ENCODE measurements around the gene NUBPL.
"Not testable (repeated sequence)": the region's sequence is repeated elsewhere in the genome, so short reads cannot be mapped to it uniquely, and the experiment has no call there.

Gene NUBPL

DNA sequence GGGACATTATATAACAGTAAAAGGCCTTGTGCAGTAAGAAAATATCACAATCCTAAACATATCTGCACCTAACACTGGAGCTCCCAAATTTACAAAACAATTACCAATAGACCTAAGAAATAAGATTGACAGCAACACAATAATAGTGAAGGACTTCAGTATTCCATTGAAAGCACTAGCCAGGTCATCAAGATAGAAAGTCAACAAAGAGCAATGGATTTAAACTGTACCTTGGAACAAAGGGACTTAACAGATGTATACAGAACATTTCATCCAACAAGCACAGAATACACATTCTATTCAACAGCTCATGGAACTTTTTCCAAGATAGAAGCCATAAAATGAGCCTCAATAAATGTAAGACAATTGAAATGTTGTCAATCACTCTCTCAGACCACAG lies 306.4 kb downstream of the NUBPL start:
- Histone ChIP-seq H3K4me1 (ENCODE audit: control insufficient read depth in 1 of 2, insufficient read depth in 2 of 2, low read length in 2 of 2) (no peaks in the 10 kb centered on the region), H3K79me2 (ENCODE audit: control insufficient read depth, insufficient read depth, low read length, poor library complexity) (no peaks in the 10 kb centered on the region), H3K14ac (ENCODE audit: low read length) (no peak overlapping the region), H2BK120ac (ENCODE audit: insufficient read depth, low read length, poor library complexity) (no peak overlapping the region), H3K4me3 (ENCODE audit: low read depth, low read length) (no peak overlapping the region), H2AK5ac (ENCODE audit: low read length) (no peak overlapping the region), H3K27me3 (ENCODE audit: insufficient read depth, low read length) (no peaks in the 10 kb centered on the region), H3K4ac (ENCODE audit: low read depth, low read length) (no peak overlapping the region), H4K12ac (ENCODE audit: low read depth, low read length) (no peak overlapping the region), H3K4me2 (ENCODE audit: low read length) (no peak overlapping the region), H3K27ac (ENCODE audit: low read depth, low read length) (no peak overlapping the region), H2BK12ac (ENCODE audit: low read length) (no peak overlapping the region), H3K36me3 (ENCODE audit: control insufficient read depth in 1 of 2, insufficient read depth in 2 of 2, low read length in 2 of 2) (no peaks in the 10 kb centered on the region), H3K23ac (ENCODE audit: low read length) (no peak overlapping the region), H4K8ac (ENCODE audit: low read depth, low read length) (no peak overlapping the region), H2BK5ac (ENCODE audit: low read depth, low read length, poor library complexity) (no peak overlapping the region), H3K9ac (ENCODE audit: low read length) (no peak overlapping the region), H3K9me3 (ENCODE audit: insufficient read depth, low read depth, low read length) (peaks cover 2% of the 10 kb centered on the region), H2AFZ (ENCODE audit: insufficient read depth, low read length, poor library complexity) (no peak overlapping the region), H3K18ac (ENCODE audit: low read length) (no peak overlapping the region), H4K91ac (ENCODE audit: low read depth, low read length) (no peak overlapping the region), H3K79me1 (ENCODE audit: low read length) (no peaks in the 10 kb centered on the region)
- no peak for DNase-seq

DNA sequence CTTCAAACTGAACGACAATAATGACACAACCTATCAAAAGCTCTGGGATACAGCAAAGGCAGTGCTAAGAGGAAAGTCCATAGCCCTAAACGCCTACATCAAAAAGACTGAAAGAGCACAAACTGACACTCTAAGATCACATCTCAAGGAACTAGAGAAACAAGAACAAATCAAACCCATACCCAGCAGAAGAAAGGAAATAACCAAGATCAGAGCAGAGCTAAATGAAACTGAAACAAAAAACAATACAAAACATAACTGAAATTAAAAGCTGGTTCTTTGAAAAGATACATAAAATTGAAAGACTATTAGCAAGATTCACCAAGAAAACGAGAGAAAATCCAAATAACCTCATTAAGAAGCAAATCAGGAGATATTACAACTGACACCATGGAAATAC lies 306.9 kb downstream of the NUBPL start:
- not testable (repeated sequence) for H2AK5ac ChIP-seq (ENCODE audit: low read length); DNase-seq; H2AFZ ChIP-seq (ENCODE audit: insufficient read depth, low read length, poor library complexity); H2BK120ac ChIP-seq (ENCODE audit: insufficient read depth, low read length, poor library complexity); H4K8ac ChIP-seq (ENCODE audit: low read depth, low read length); H2BK12ac ChIP-seq (ENCODE audit: low read length); H3K27me3 ChIP-seq (ENCODE audit: insufficient read depth, low read length); H4K12ac ChIP-seq (ENCODE audit: low read depth, low read length); H3K36me3 ChIP-seq (ENCODE audit: control insufficient read depth in 1 of 2, insufficient read depth in 2 of 2, low read length in 2 of 2); H3K18ac ChIP-seq (ENCODE audit: low read length); H3K4me3 ChIP-seq (ENCODE audit: low read depth, low read length); H3K9me3 ChIP-seq (ENCODE audit: insufficient read depth, low read depth, low read length); H3K4me1 ChIP-seq (ENCODE audit: control insufficient read depth in 1 of 2, insufficient read depth in 2 of 2, low read length in 2 of 2); H3K4ac ChIP-seq (ENCODE audit: low read depth, low read length); H3K23ac ChIP-seq (ENCODE audit: low read length); H3K79me2 ChIP-seq (ENCODE audit: control insufficient read depth, insufficient read depth, low read length, poor library complexity); H3K9ac ChIP-seq (ENCODE audit: low read length); H3K4me2 ChIP-seq (ENCODE audit: low read length); H3K14ac ChIP-seq (ENCODE audit: low read length); H2BK5ac ChIP-seq (ENCODE audit: low read depth, low read length, poor library complexity); H3K27ac ChIP-seq (ENCODE audit: low read depth, low read length); H4K91ac ChIP-seq (ENCODE audit: low read depth, low read length); H3K79me1 ChIP-seq (ENCODE audit: low read length)
- no CpG with 5 or more reads among the region's 3 CpGs for WGBS (ENCODE audit: extremely low coverage, insufficient coverage, insufficient read length)

DNA sequence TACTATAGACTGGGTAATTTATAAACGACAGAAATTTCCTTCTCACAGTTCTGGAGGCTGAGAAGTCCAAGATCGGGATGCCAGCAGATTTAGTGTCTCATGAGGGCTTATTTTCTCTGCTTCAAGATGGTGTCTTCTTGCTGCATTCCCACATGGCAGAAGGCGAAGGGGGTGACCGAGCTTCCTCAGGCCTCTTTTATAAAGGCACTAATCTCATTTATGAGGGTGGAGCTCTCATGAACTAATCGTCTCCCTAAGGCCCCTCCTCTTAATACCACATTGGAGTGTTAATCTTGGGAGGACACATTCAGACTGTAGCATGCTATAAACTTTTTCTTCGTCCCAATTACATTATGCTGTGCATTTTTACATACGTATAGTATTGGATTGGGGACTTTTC lies 315.5 kb downstream of the NUBPL start:
- H3K14ac ChIP-seq (ENCODE audit: low read length), result no peak overlapping the region
- no peak overlapping the region for H2AFZ ChIP-seq (ENCODE audit: insufficient read depth, low read length, poor library complexity)
- no peaks in the 10 kb centered on the region for H3K27me3 ChIP-seq (ENCODE audit: insufficient read depth, low read length)
- no peaks in the 10 kb centered on the region for H3K36me3 ChIP-seq (ENCODE audit: control insufficient read depth in 1 of 2, insufficient read depth in 2 of 2, low read length in 2 of 2)
- H2AK5ac ChIP-seq (ENCODE audit: low read length), result no peak overlapping the region
- no CpG with 5 or more reads among the region's 7 CpGs for WGBS (ENCODE audit: extremely low coverage, insufficient coverage, insufficient read length)
- no peak overlapping the region for H4K12ac ChIP-seq (ENCODE audit: low read depth, low read length)
- H3K9me3 ChIP-seq (ENCODE audit: insufficient read depth, low read depth, low read length), result no peaks in the 10 kb centered on the region
- no peak overlapping the region for H3K4me2 ChIP-seq (ENCODE audit: low read length)
- no peak overlapping the region for H3K4ac ChIP-seq (ENCODE audit: low read depth, low read length)
- DNase-seq, result no peak
- no peak overlapping the region for H4K8ac ChIP-seq (ENCODE audit: low read depth, low read length)
- no peak overlapping the region for H2BK5ac ChIP-seq (ENCODE audit: low read depth, low read length, poor library complexity)
- no peak overlapping the region for H2BK120ac ChIP-seq (ENCODE audit: insufficient read depth, low read length, poor library complexity)
- no peaks in the 10 kb centered on the region for H3K79me2 ChIP-seq (ENCODE audit: control insufficient read depth, insufficient read depth, low read length, poor library complexity)
- no peak overlapping the region for H3K9ac ChIP-seq (ENCODE audit: low read length)
- H3K4me1 ChIP-seq (ENCODE audit: control insufficient read depth in 1 of 2, insufficient read depth in 2 of 2, low read length in 2 of 2), result peaks cover 0 to 7% of the 10 kb centered on the region in 2 experiments
- H2BK12ac ChIP-seq (ENCODE audit: low read length), result no peak overlapping the region
- H3K27ac ChIP-seq (ENCODE audit: low read depth, low read length), result no peak overlapping the region
- H4K91ac ChIP-seq (ENCODE audit: low read depth, low read length), result no peak overlapping the region
- no peaks in the 10 kb centered on the region for H3K79me1 ChIP-seq (ENCODE audit: low read length)
- no peak overlapping the region for H3K23ac ChIP-seq (ENCODE audit: low read length)
- no peak overlapping the region for H3K4me3 ChIP-seq (ENCODE audit: low read depth, low read length)
- no peak overlapping the region for H3K18ac ChIP-seq (ENCODE audit: low read length)

DNA sequence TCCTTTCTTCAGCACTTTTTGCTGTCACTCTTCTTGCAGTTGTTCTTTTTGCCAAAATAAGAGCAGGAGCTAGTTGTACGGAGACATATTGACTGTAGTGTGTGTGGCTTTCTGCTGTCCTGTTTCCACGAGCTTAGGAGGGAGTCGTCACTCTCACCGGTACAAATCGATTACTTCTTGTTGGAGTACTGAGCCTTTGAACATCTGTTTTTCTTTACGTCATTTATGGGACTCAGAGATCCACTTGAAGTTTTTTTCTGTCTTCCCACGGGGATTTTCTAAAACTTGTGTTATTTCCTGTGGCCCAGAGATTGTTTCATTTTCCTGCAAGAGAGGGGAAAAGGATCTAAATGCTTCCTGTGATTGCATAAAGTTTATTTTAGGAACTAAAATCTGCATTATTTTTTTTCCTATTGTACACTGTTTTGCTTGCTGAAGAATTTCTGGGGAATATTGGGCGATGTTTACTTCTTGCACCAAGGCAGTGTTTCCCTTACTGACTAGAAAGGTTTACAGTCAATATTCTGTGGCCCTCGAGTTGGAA lies 316.1 kb downstream of the NUBPL start:
- Histone ChIP-seq H2BK5ac (ENCODE audit: low read depth, low read length, poor library complexity) (no peak overlapping the region), H3K4me3 (ENCODE audit: low read depth, low read length) (no peak overlapping the region)

More for the DNA sequence above, 316.1 kb downstream of the NUBPL start:
- Histone ChIP-seq H3K36me3 (ENCODE audit: control insufficient read depth in 1 of 2, insufficient read depth in 2 of 2, low read length in 2 of 2) (no peaks in the 10 kb centered on the region), H3K4me2 (ENCODE audit: low read length) (no peak overlapping the region), H2AFZ (ENCODE audit: insufficient read depth, low read length, poor library complexity) (no peak overlapping the region), H3K4me1 (ENCODE audit: control insufficient read depth in 1 of 2, insufficient read depth in 2 of 2, low read length in 2 of 2) (peaks cover 3 to 11% of the 10 kb centered on the region in 2 experiments), H2BK12ac (ENCODE audit: low read length) (no peak overlapping the region), H3K23ac (ENCODE audit: low read length) (no peak overlapping the region), H3K79me2 (ENCODE audit: control insufficient read depth, insufficient read depth, low read length, poor library complexity) (no peaks in the 10 kb centered on the region), H3K18ac (ENCODE audit: low read length) (no peak overlapping the region), H4K12ac (ENCODE audit: low read depth, low read length) (no peak overlapping the region), H3K9me3 (ENCODE audit: insufficient read depth, low read depth, low read length) (no peaks in the 10 kb centered on the region), H3K14ac (ENCODE audit: low read length) (no peak overlapping the region), H3K4ac (ENCODE audit: low read depth, low read length) (no peak overlapping the region), H3K9ac (ENCODE audit: low read length) (no peak overlapping the region), H3K27ac (ENCODE audit: low read depth, low read length) (no peak overlapping the region), H2AK5ac (ENCODE audit: low read length) (no peak overlapping the region), H3K79me1 (ENCODE audit: low read length) (peaks cover 3% of the 10 kb centered on the region), H4K91ac (ENCODE audit: low read depth, low read length) (no peak overlapping the region), H3K27me3 (ENCODE audit: insufficient read depth, low read length) (no peaks in the 10 kb centered on the region), H2BK120ac (ENCODE audit: insufficient read depth, low read length, poor library complexity) (no peak overlapping the region), H4K8ac (ENCODE audit: low read depth, low read length) (no peak overlapping the region)
- WGBS (ENCODE audit: extremely low coverage, insufficient coverage, insufficient read length), result no CpG with 5 or more reads among the region's 9 CpGs
- no peak for DNase-seq
